SK-N-SH (cell line): ENCODE data around the gene USP47. TPM values are rescaled to one million over a fixed set of nuclear protein-coding genes. Genes with fewer than 3 reads are reported as not detected.

ENCODE experiments used
- CTCF ChIA-PET: fragments of 300-600, 350-600 bp; formaldehyde crosslinking; extraction: SDS; loops from one replicate; lab custom pipeline; 2021; lab: Yijun Ruan, JAX
- POLR2A ChIA-PET: fragments of 350-600 bp; sonication (Branson Sonifier 250); formaldehyde crosslinking; extraction: SDS; loops from one replicate; lab custom pipeline; 2020; ENCODE audit warnings: antibody characterized with exemption, inconsistent platforms; lab: Yijun Ruan, JAX
- DNase-seq: peaks from one replicate; pipeline ENCODE4 v3.0.0; 2012
- H2AFZ ChIP-seq: fragments of 200-600 bp; sonication (generic); 2 replicates; pipeline ENCODE4 v1.8.1; 2016; ENCODE audit warnings: antibody characterized with exemption, mild to moderate bottlenecking, low read depth
- H3F3A ChIP-seq: fragments of 200-600 bp; sonication (generic); replicated peaks from 2 replicates; pipeline ENCODE3; 2016; ENCODE audit warnings: antibody characterized with exemption, mild to moderate bottlenecking; ENCODE audit not compliant: insufficient read depth
- H3K27ac ChIP-seq, 2 experiments: fragments of 200-500 bp in 1 of 2; fragments of 200-600 bp in 1 of 2; sonication (Bioruptor generic) in 1 of 2; sonication (generic), shearing (Covaris generic) in 1 of 2; 2 replicates each; pipeline versions ENCODE4 v1.5.1 to v1.6.1; 2014 to 2016; ENCODE audit warnings: low read depth in 2 of 2, inconsistent platforms in 1 of 2, low read length in 1 of 2, mild to moderate bottlenecking in 1 of 2, mixed read lengths in 1 of 2
- H3K27me3 ChIP-seq: fragments of 200-600 bp; sonication (generic), shearing (Covaris generic); 2 replicates; pipeline ENCODE4 v1.6.1; 2016; ENCODE audit warnings: mixed run types; ENCODE audit not compliant: insufficient read depth
- H3K36me3 ChIP-seq, 2 experiments: fragments of 200-500 bp in 1 of 2; fragments of 200-600 bp in 1 of 2; sonication (Bioruptor generic) in 1 of 2; sonication (generic) in 1 of 2; replicated peaks in 1 of 2; 2 replicates each; pipeline versions ENCODE3 to v1.5.1; 2014 to 2016; ENCODE audit warnings: low read length in 1 of 2, mild to moderate bottlenecking in 1 of 2; ENCODE audit not compliant: insufficient read depth in 2 of 2, control insufficient read depth in 1 of 2
- H3K4me1 ChIP-seq, 2 experiments: fragments of 200-500 bp in 1 of 2; fragments of 200-600 bp in 1 of 2; sonication (Bioruptor generic) in 1 of 2; sonication (generic), shearing (Covaris generic) in 1 of 2; 2 replicates each; pipeline versions ENCODE4 v1.5.1 to v1.6.1; 2014 to 2016; ENCODE audit warnings: low read depth in 1 of 2, low read length in 1 of 2, mixed run types in 1 of 2; ENCODE audit not compliant: insufficient read depth in 2 of 2, control insufficient read depth in 1 of 2
- H3K4me2 ChIP-seq: fragments of 200-600 bp; sonication (generic), shearing (Covaris generic); 2 replicates; pipeline ENCODE4 v1.6.1; 2017; ENCODE audit warnings: mixed run types
- H3K4me3 ChIP-seq, 2 experiments: fragments of 200-500 bp in 1 of 2; fragments of 200-600 bp in 1 of 2; sonication (Bioruptor generic) in 1 of 2; sonication (generic), shearing (Covaris generic) in 1 of 2; 2 replicates each; pipeline versions ENCODE4 v1.5.1 to v1.8.1; 2014 to 2016; ENCODE audit warnings: low read depth in 2 of 2, inconsistent platforms in 1 of 2, low read length in 1 of 2, mild to moderate bottlenecking in 1 of 2, mixed read lengths in 1 of 2, moderate library complexity in 1 of 2
- H3K79me2 ChIP-seq: fragments of 200-600 bp; sonication (generic); 2 replicates; pipeline ENCODE4 v1.8.1; 2017; ENCODE audit warnings: mild to moderate bottlenecking; ENCODE audit not compliant: insufficient read depth
- H3K9ac ChIP-seq: fragments of 200-600 bp; sonication (generic); 2 replicates; pipeline ENCODE4 v1.6.1; 2017; ENCODE audit warnings: mixed run types
- H3K9me2 ChIP-seq: fragments of 200-600 bp; sonication (generic); 2 replicates; pipeline ENCODE4 v1.6.1; 2017; ENCODE audit warnings: mixed run types
- H3K9me3 ChIP-seq: fragments of 200-600 bp; sonication (generic); 2 replicates; pipeline ENCODE4 v1.6.1; 2017; ENCODE audit warnings: mixed run types, mild to moderate bottlenecking, moderate library complexity
- H4K20me1 ChIP-seq: fragments of 200-600 bp; sonication (generic); 2 replicates; pipeline ENCODE4 v1.6.1; 2017; ENCODE audit warnings: mild to moderate bottlenecking, mixed run types; ENCODE audit not compliant: insufficient read depth
- CHD2 ChIP-seq: fragments of 150-350 bp; IDR thresholded peaks from 2 replicates; pipeline ENCODE4 v1.6.1; 2018; ENCODE audit warnings: low read length; ENCODE audit not compliant: partially characterized antibody
- EP300 ChIP-seq, 2 experiments: IDR thresholded peaks; 2 replicates each; pipeline versions ENCODE4 v1.4.0 to v1.6.1; 2012; ENCODE audit warnings: borderline replicate concordance in 1 of 2, low read depth in 1 of 2, low read length in 1 of 2
- GATA2 ChIP-seq: sonication (generic); formaldehyde crosslinking; IDR thresholded peaks from 2 replicates; pipeline ENCODE4 v1.5.0; 2020; ENCODE audit warnings: mild to moderate bottlenecking, missing genetic modification reagents
- MEF2A ChIP-seq: IDR thresholded peaks from 2 replicates; pipeline ENCODE4 v1.4.0; 2012; ENCODE audit warnings: low read depth, borderline replicate concordance
- NRF1 ChIP-seq: IDR thresholded peaks from 2 replicates; pipeline ENCODE4 v1.6.1; 2012; ENCODE audit warnings: low read depth, mild to moderate bottlenecking, low read length
- POLR2AphosphoS5 ChIP-seq: IDR thresholded peaks from 2 replicates; pipeline ENCODE4 v1.6.1; 2012; ENCODE audit warnings: low read depth, low read length
- RAD21 ChIP-seq: IDR thresholded peaks from 2 replicates; pipeline ENCODE4 v1.6.1; 2012; ENCODE audit warnings: mild to moderate bottlenecking, low read length
- RCOR1 ChIP-seq: fragments of 150-350 bp; IDR thresholded peaks from 2 replicates; pipeline ENCODE4 v1.6.1; 2017; ENCODE audit warnings: antibody characterized with exemption, low read length
- RXRA ChIP-seq: IDR thresholded peaks from 2 replicates; pipeline ENCODE4 v1.4.0; 2012; ENCODE audit warnings: low read depth, mild to moderate bottlenecking, borderline replicate concordance
- YY1 ChIP-seq: IDR thresholded peaks from 2 replicates; pipeline ENCODE4 v1.4.0; 2012; ENCODE audit warnings: low read depth, mild to moderate bottlenecking
- WGBS: methylation state at CpG from one replicate; pipeline ENCODE4 v1.1.6; 2017; ENCODE audit warnings: low lambda C conversion rate; 5-methylcytosine and 5-hydroxymethylcytosine counted together
- polyA plus RNA-seq, 3 experiments: library from polyadenylated mRNA; depleted of rRNA; stranded (reverse); fragments of >200 nt; gene quantifications; 2 replicates each; pipeline ENCODE4 v1.2.3, GENCODE V29; 2012
- TF ChIP-seq, protein P1 (sequence below): fragments of 200-600 bp; sonication (generic); IDR thresholded peaks from 2 replicates; pipeline ENCODE4 v1.6.1; 2017; ENCODE audit warnings: antibody characterized with exemption, mild to moderate bottlenecking, moderate library complexity
- TF ChIP-seq, protein P2 (sequence below): fragments of 150-350 bp; IDR thresholded peaks from 2 replicates; pipeline ENCODE4 v1.6.1; 2017; ENCODE audit warnings: antibody characterized with exemption, low read length, low read depth, borderline replicate concordance

USP47 gene
- polyA plus RNA-seq, 1 of the 3 experiments (the other 2 are of a cell fraction) = 10.3 TPM

DNA sequence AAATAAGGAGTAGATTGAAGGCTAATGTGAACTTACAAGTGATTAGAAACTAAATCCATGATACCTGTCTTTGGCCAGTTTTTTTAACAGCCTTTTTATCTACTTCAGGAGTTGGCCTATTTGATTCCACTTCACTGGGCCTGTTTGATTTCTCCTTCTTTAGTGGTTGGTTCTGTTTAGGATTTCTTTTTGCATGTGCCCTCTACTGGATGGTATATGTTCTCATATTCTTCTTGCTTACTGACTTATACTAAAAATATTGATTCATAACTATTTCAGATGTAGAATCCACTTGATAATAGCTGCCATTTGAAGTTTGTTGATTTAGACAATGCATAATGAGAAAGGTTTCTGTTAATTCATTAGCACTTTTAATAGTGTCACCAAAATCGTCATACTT is 53.9 kb downstream of the USP47 start:
- WGBS = 87% methylated on average over 1 of the region's 1 CpG
- H3K4me1 ChIP-seq = peaks cover 0 to 9% of the 10 kb centered on the region in 2 experiments; a peak in 1 of 4 replicates
- H3K27ac ChIP-seq = no peak overlapping the region
- no peak overlapping the region for H3K4me3 ChIP-seq
- no peak overlapping the region for H3K4me2 ChIP-seq
- no peaks in the 10 kb centered on the region for H3K27me3 ChIP-seq
- no peak overlapping the region for H2AFZ ChIP-seq
- H3K9ac ChIP-seq = no peak overlapping the region
- H4K20me1 ChIP-seq = no peaks in the 10 kb centered on the region
- H3K79me2 ChIP-seq = peaks cover 26% of the 10 kb centered on the region
- POLR2A ChIA-PET = no interaction called here
- peaks cover 19% of the 10 kb centered on the region for H3F3A ChIP-seq
- TF ChIP-seq, protein P1, sequence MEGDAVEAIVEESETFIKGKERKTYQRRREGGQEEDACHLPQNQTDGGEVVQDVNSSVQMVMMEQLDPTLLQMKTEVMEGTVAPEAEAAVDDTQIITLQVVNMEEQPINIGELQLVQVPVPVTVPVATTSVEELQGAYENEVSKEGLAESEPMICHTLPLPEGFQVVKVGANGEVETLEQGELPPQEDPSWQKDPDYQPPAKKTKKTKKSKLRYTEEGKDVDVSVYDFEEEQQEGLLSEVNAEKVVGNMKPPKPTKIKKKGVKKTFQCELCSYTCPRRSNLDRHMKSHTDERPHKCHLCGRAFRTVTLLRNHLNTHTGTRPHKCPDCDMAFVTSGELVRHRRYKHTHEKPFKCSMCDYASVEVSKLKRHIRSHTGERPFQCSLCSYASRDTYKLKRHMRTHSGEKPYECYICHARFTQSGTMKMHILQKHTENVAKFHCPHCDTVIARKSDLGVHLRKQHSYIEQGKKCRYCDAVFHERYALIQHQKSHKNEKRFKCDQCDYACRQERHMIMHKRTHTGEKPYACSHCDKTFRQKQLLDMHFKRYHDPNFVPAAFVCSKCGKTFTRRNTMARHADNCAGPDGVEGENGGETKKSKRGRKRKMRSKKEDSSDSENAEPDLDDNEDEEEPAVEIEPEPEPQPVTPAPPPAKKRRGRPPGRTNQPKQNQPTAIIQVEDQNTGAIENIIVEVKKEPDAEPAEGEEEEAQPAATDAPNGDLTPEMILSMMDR = peak; percentile 49
- no peak for TF ChIP-seq RCOR1
- peak; percentile 21; the same call in 1 of the 2 replicates for TF ChIP-seq RAD21
- CTCF ChIA-PET = interaction anchor here (0.8 to 1.0 kb wide), 3 partner anchors 15 to 33 kb away, joined by 3 read pairs; no protein-coding TSS in a partner anchor
- H3K36me3 ChIP-seq = peaks cover 31 to 55% of the 10 kb centered on the region in 2 experiments
- no peaks in the 10 kb centered on the region for H3K9me3 ChIP-seq
- no peaks in the 10 kb centered on the region; the same call in 1 of the 2 replicates for H3K9me2 ChIP-seq
- DNase-seq = no peak

DNA sequence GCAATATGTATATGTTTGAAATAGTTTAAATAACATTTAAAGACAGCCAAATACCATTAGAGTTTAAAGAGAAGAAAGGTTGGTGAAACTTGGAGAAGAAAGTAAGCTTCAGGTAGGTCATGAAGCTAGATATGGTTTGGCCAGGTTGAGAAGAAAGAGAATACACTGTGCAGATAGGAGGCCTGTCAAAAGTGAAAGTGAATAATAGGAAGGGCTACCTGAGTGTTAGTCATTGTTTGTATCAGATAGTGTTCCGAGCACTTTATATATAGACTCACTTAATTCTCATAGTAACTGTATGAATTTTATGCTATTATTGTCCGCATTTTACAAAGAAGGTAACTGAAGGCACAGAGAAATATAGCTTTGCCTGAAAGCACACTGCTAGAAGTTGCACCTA is 56.9 kb downstream of the USP47 start:
- Histone ChIP-seq H3K9me2 (no peaks in the 10 kb centered on the region; the same call in 1 of the 2 replicates), H3K4me3 (no peak overlapping the region), H3K79me2 (peaks cover 13% of the 10 kb centered on the region), H4K20me1 (no peaks in the 10 kb centered on the region), H3K9me3 (no peaks in the 10 kb centered on the region), H3F3A (peaks cover 10% of the 10 kb centered on the region), H3K4me1 (peaks cover 0 to 9% of the 10 kb centered on the region in 2 experiments; a peak in 1 of 4 replicates), H3K27ac (no peak overlapping the region), H3K9ac (no peak overlapping the region), H3K27me3 (no peaks in the 10 kb centered on the region), H3K36me3 (peaks cover 42 to 53% of the 10 kb centered on the region in 2 experiments), H2AFZ (no peak overlapping the region), H3K4me2 (no peak overlapping the region)
- no peak for TF ChIP-seq NRF1
- TF ChIP-seq EP300 (IDR thresholded peaks at IDR 0.05; ENCODE audit: borderline replicate concordance in 1 of 2, low read depth in 1 of 2, low read length in 1 of 2) = no peak
- TF ChIP-seq MEF2A = no peak
- no peak for TF ChIP-seq CHD2
- TF ChIP-seq, protein P2, sequence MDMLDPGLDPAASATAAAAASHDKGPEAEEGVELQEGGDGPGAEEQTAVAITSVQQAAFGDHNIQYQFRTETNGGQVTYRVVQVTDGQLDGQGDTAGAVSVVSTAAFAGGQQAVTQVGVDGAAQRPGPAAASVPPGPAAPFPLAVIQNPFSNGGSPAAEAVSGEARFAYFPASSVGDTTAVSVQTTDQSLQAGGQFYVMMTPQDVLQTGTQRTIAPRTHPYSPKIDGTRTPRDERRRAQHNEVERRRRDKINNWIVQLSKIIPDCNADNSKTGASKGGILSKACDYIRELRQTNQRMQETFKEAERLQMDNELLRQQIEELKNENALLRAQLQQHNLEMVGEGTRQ = no peak
- TF ChIP-seq POLR2AphosphoS5 = no peak
- no peak for TF ChIP-seq GATA2 (CRISPR knock-in tag)
- TF ChIP-seq RXRA = no peak
- no peak for TF ChIP-seq YY1
- TF ChIP-seq RCOR1 = no peak
- DNase-seq = no peak
- WGBS = 93% methylated on average over 2 of the region's 2 CpGs
- POLR2A ChIA-PET = no interaction called here
- CTCF ChIA-PET = no interaction called here
